HG03354 (cell line): ENCODE measurements around the gene RRM1.
A peak's percentile ranks its signal among the peaks of the same experiment; 100 is the strongest.
"Not testable (repeated sequence)": the region's sequence is repeated elsewhere in the genome, so short reads cannot be mapped to it uniquely, and the experiment has no call there.

Experiments used
- ATAC-seq: cut with Tn5 transposase; IDR thresholded peaks from one replicate; pipeline ENCODE4 v1.9.1; 2021; ENCODE audit warnings: mild to moderate bottlenecking; ENCODE audit not compliant: unreplicated experiment, poor library complexity, severe bottlenecking

RRM1 gene

DNA sequence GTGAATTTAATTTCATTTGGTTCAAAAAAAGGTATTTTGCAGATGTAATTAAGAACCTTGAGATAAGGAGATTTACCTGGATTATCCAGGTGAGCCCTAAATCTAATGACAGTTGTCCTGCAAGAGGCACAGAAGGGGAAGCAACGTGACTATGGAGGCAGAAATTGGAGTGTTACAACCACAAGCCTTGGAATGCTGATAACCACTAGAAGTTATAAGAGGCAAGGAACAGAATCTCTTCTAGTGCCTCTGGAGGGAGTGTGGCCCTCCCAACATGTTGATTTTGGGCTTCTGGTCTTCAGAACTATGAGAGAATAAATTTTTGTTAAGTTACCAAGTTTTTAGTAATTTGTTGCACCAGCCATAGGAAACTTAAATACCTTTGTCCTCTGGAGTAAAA lies 32.8 kb downstream of the RRM1 start:
- no peak for ATAC-seq

DNA sequence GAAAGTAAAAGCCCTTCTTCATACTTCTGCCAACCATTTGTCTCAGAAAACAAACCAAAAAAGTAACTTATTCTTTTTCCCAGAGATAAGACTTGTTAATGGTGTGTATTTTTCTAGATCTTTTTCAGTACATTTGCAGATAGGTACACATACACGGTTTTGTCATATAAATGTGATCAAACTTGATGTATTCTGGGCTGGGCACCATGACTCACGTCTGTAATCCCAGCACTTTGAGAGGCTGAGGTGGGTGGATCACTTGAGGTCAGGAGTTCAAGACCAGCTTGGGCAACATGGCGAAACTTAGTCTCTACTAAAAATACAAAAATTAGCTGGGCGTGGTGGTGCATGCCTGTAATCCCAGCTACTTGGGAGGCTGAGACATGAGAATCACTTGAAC lies 35.6 kb downstream of the RRM1 start:
- not testable (repeated sequence) for ATAC-seq

DNA sequence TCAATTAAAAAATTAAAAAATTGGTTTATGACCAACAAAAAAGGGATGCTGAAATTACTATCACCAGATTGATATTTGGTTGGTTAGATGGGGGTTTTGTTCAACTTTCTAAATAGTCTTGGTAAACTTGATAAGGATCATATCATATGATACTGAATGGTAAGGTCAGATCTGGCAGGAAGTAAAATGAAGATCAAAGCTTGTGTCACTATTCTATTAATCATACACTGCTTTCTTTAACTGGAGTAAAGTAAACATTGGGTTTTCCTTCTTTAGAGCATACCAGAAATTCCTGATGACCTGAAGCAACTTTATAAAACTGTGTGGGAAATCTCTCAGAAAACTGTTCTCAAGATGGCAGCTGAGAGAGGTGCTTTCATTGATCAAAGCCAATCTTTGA lies 40.2 kb downstream of the RRM1 start:
- ATAC-seq: no peak

DNA sequence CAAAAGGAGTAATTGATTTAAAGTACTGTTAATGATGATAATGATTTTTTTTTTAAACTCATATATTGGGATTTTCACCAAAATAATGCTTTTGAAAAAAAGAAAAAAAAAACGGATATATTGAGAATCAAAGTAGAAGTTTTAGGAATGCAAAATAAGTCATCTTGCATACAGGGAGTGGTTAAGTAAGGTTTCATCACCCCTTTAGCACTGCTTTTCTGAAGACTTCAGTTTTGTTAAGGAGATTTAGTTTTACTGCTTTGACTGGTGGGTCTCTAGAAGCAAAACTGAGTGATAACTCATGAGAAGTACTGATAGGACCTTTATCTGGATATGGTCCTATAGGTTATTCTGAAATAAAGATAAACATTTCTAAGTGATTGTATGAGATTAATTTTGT lies 43.9 kb downstream of the RRM1 start:
- no peak for ATAC-seq

DNA sequence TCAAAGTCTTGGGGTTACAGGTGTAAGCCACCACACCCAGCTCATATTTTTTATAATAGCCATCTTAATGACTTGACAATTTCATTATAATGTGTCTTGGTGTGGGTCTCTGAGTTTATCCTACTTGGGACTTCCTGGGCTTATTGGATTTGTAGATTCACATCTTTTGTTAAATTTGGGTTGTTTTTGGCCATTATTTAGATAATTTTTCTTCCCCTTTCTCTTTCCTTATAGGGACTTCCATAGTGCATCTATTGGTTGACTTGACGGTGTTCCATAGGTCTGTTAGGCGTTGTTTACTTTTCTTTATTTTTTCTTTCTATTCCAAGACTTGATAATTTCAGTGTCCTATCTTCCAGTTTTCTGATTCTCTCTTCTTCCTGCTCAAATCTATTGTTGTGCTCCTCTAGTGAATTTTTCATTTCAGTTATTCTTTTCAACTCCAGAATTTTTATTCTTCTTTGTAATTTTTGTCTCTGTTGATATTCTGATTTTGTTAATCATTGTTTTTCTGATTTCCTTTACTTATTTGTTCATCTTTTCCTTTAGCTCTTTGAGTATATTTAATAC lies 45.6 kb downstream of the RRM1 start:
- ATAC-seq: no peak

DNA sequence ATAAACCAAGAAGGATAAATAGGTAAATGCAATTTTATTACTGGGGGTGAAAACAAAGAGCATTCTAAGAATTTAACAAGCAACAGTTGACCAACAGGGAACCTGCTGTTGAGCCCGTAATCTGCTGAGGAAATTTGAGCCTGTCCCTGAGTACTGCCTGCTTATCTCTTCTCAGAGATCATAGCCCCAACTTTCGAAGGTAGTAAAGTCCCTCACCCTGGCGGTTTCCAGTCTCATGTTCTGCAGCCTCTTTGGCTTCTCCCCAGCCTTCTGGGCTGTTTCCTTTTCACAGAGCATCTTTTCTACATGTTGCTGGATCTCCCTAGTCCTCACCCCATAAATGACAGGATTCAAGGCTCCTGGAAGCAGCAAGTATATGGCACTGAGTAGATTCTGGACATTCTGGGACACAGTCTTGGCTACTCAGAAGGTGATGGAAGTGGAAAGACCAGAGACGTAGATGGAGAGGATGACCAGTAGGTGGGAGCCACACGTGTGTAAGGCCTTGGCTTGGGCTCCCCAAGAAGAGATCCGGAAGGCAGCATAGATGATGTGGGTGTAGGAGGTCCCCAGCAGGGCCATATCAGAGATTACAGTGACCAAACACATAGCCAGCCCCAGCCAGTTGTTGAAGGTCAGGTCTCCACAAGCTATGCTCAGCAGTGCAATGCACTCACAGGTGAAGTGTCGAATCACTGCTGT lies 51.6 kb downstream of the RRM1 start:
- no peak for ATAC-seq

DNA sequence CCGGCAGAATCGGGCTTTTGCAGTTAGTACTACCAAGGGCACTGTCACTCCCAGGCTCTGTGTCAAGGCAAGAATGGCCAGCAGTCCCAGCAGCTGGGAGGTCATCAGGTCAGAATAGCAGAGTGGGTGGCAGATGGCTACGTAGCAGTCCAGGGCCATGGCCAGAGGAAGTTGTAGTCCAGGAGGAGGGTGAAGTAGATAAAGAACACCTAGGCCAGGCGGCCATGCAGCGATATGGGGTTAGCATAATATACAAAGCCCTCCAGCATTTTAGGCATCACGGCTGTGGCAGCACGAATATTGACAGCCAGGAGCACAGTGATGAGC lies 52.1 kb downstream of the RRM1 start:
- ATAC-seq: no peak

DNA sequence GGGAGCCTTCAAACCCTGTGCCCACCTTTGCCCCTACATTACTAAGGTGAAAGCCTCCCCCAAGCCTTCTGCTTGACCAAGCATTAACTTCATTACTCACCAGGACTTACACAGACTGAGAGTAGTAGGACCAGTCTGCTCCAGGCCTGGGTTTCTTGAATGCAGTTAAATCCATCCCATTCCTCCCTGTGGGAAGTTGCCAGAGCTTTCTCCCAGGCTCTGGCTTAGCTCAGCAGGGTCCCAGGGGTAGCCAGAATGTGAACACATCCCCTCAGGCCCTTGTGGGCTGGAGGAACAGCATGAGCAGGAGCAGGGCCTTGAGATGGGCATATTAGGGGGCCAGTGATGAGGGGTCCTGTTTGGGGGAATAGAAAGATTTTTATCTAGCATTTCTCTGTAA lies 59.9 kb downstream of the RRM1 start:
- ATAC-seq: no peak

DNA sequence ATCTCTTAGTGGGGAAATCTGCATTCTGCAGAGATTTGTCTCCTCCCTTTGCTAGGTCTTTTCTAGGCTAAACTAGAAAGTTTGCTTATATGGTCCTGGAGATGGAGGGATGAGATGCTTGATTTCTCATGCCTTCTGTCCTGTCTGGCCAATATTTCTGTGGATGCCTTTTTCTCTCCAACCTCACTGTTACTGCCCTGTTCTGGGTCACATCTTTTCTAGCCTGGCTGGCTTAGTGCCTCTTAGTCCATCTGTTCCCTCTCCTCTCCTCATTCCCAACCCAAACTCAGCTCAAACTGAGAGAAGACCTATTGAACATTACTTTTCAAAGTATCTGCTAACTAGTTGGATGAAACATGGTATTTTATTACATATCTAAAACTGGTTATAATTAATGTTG lies 62.0 kb downstream of the RRM1 start:
- no peak for ATAC-seq

DNA sequence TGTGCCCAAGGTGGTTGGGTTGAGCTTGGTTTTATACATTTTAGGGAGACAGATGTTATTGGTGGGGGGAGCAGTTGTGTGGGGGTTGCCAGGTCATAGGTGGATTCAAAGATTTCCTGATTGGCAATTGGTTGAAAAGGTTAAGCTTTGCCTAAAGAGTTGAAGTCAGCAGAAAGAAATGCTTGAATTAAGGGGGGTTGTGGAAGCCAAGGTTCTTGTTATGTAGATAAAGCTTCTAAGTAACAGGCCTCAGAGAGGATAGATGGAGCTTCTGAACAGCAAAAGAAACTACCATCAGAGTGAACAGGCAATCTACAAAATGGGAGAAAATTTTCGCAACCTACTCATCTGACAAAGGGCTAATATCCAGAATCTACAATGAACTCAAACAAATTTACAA lies 64.2 kb downstream of the RRM1 start:
- not testable (repeated sequence) for ATAC-seq

DNA sequence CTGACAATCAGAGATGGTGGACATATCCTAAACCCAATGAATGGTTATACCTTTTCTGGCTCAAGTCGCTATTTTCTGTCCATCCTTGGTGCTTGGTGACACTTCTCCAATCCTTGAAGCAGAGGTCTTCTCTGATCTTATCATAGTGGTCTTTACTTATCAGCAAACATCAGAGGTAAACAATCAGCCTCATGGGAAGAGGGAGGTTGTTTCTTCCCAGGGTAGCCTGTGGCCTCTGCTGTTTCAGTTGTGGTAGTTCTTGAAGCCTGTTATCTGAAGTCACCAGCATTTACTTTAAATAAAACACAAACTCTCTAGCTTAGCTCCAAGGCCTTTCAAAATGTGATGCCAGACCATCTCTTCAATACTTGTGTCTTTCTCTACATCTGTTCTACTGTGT lies 66.7 kb downstream of the RRM1 start:
- no peak for ATAC-seq

DNA sequence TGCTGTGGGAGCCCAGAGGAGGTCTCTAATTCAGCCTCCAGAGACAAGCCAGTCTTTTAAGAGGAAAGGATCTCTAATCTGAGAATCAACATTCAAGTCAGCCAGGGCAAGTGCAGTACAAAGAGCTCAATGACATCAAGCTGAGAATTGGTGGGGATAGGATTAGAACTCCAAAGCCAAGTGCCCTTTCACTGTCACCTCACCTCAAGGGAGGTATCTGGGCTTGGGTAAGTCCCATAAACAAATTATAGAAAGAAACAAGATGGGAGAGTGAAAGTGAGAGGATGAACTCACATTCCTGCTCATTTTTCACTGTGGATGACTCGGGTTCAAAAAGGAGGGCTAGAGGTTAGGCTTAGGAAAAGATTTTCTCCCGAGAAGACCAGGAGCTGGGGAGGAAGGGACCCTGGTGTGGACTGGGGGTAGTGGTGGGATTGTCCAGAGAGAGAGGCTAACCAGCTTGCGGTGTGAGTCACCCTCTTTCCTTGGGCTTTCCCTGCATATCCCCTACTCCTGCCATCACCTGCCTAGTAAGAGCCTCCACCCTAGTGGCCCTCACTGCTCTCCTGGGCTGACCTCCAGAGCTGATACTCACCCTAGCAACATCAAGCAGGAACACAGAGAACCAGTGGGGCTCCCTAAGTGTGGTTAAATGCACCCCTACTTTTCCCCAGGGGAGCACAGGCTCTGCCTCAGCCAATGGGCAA lies 70.4 kb downstream of the RRM1 start:
- ATAC-seq: no peak

DNA sequence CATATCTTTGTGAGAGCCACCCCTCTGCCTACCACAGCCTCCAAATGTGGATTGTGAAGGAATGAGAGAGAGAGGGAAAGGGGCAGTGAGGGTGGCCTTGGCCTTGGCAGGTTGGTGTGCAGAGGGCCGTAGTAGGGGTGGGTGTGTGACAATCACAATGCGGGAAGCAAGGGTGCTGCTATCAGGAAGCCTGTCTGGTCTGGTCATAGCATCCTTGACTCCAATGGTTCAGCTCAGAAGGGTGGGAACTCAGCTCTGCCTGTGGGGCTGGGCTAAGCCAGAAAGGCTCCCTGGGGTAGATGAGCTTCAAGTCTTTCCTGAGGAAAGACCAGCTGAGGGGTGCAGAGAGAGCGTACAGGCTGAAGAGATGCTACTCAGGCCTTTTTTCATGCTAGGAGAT lies 72.7 kb downstream of the RRM1 start:
- ATAC-seq: no peak

DNA sequence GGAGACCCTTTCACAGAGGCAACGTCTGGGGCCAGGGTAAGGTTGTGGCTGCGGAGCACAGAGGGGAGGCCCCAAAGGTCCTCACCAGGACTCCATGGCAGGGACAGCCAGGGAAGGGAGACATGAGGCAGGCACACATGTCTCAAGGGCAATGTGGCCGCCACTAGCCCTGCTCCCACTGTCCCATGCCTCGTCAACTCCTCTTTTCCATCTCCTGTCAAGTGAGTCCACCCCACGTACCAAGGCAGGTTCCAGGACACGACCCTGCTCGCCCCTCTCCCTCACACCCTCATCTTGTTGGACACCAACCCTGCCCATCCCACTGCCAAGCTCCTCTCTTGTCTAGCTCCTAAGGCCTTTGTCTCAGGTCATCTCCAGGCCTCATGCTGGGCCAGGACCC lies 73.2 kb downstream of the RRM1 start:
- no peak for ATAC-seq

DNA sequence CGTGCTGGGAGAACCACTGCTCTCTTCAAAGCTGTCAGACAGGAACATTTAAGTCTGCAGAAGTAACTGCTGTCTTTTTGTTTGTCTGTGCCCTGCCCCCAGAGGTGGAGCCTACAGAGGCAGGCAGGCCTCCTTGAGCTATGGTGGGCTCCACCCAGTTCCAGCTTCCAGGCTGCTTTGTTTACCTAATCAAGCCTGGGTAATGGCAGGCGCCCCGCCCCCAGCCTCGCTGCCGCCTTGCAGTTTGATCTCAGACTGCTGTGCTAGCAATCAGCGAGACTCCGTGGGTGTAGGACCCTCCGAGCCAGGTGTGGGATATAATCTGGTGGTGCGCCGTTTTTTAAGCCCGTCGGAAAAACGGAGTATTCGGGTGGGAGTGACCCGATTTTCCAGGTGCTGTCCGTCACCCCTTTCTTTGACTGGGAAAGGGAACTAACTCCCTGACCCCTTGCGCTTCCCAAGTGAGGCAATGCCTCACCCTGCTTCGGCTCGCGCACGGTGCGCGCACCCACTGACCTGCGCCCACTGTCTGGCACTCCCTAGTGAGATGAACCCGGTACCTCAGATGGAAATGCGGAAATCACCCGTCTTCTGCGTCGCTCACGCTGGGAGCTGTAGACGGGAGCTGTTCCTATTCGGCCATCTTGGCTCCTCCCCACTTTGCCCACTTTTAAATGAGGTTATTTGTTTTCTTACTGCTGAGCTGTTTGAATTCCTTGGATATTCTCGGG lies 81.2 kb downstream of the RRM1 start:
- ATAC-seq: not testable (repeated sequence)

DNA sequence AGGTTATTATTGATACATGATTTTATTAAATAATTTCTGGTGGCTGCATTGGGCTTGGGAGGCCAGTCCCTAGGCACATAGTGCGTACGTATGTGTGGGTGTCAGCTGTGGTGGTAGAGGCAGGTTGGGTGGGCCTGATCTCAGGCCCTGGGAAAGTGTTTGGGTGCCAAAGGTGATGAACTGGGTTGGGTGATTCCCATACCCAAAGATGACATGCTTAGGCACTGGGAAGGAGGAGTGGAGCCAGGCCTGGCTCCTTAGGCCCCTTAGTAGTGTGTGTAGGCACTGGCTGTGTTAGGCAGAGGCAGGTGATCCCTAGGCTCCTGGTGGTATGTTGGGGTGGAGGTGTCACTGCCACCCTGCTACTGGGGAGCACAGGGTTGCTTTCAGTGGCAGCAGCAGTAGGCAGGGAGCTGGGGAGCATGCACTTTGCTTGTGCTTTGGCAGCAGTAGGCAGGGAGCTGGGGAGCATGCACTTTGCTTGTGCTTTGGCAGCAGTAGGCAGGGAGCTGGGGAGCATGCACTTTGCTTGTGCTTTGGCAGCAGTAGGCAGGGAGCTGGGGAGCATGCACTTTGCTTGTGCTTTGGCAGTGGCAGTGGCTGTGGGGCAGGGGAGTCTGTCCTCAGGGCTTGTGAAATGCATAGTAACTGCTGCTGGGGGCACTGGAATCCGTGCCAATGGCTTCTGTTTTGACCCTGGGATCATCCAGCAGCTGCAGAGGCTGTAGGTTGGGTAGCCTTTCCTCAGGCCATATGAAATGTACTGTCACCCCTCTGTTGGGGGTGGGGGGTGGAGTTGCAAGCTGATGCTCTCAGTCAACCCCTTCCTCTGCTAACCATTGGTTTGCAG lies 84.4 kb downstream of the RRM1 start:
- ATAC-seq: no peak

DNA sequence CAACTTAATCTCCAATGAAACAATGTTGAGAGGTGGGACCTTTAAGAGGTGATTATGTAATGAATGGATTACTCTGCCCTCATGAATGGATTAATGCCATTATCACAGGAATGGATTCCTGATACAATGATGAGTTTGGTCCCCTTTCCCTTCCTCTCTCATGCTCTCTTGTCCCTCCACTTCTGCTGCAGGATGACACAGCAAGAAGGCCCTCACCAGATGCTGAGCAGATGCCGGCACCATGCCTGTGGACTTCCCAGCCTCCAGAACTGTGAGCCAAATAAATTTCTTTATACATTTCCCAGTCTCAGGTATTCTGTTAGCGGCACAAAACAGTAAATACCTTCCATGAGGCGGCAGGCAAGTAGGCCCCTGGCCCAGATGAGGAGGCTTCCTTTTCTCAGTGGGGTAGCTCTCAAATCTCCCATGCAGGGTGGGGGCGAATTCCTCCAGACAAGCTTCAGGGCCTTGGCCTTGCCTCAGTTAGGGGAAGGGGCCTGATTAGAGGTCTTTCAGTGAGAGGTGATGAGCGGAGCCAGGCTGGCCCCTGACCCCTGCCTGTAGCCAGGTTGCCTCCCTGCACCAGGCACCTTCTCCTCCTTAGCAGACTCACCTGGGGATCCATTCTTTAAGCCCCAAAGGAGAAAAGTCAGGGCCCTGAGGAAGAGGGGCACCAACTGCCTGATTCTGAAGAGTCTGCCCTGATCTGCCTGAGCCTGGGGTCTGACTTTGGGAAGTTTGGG lies 86.0 kb downstream of the RRM1 start:
- ATAC-seq: no peak

DNA sequence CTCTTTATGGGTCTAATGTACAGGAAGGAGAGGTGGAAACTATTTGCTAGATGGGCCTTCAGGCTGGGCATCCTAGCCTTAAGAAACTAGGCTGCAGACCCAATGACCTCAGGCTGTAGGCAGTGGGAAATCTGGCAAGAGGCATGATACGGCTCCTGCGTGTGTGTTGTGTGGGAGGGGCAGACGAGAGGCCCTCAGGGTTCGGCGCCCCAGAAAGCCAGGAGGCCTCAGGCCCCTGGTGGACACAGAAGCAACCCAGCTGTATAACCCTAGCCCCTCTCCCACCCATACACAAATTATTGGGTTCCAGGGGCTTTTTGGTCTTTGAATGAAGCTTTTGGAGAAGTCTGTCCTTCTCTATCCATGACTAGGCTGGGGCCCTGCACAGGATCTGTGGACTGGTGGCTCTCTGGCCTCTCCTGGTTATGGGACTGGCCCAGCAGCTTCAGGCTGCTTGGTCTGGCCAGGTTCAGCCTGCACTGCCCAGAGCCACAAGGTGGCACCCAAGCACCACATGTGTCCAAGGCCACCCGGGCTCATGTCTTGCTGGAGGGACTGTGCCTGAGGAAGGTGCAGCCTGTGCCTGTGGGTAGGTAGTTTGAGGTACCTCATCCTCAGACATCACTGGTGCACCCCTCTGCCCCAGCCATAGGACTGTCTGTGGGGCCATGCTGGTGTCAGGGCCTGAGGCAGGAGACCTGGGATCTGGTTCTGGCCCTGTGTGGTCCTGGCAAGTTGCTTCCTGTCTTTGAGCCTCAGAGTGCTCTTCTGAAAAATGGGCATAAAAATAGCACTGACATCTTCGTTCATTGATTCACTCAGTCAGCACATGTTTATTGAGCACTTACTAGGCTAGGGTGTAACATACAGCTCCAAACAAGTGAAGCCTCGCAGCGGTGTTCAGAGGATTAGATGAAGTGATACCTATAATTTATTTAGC lies 87.5 kb downstream of the RRM1 start:
- ATAC-seq: peak; percentile 72
